CD14-positive monocyte (primary cell): ENCODE data around the gene TRAM2. TPM values are rescaled to one million over a fixed set of nuclear protein-coding genes. Genes with fewer than 3 reads are reported as not detected.

Source experiments
- DNase-seq, 3 donors: peaks; one replicate each; pipeline ENCODE4 v3.0.0-alpha.2; 2011 to 2022
- H2AFZ ChIP-seq: 2 replicates; pipeline ENCODE4 v1.6.0; 2012; ENCODE audit warnings: mild to moderate bottlenecking, low read depth, low read length, inconsistent platforms; ENCODE audit not compliant: insufficient read depth, poor library complexity, severe bottlenecking
- H3K27ac ChIP-seq, 2 donors: 1 replicate in 1 of 2; 2 replicates in 1 of 2; pipeline ENCODE4 v1.5.1; 2012 to 2013; ENCODE audit warnings: low read length in 2 of 2, control low read depth in 1 of 2, inconsistent platforms in 1 of 2, low read depth in 1 of 2, mild to moderate bottlenecking in 1 of 2
- H3K27me3 ChIP-seq, 2 donors: one replicate each; pipeline versions ENCODE4 v1.6.0 to v1.6.1; 2011 to 2013; ENCODE audit warnings: low read length in 2 of 2; ENCODE audit not compliant: control insufficient read depth in 2 of 2, insufficient read depth in 2 of 2
- H3K36me3 ChIP-seq, 2 donors: replicated peaks in 1 of 2; 1 replicate in 1 of 2; 2 replicates in 1 of 2; pipeline versions ENCODE4 v1.5.1 to v1.6.1; 2012 to 2013; ENCODE audit warnings: low read length in 2 of 2, control low read depth in 1 of 2, inconsistent platforms in 1 of 2, mild to moderate bottlenecking in 1 of 2; ENCODE audit not compliant: insufficient read depth in 2 of 2, control insufficient read depth in 1 of 2
- H3K4me1 ChIP-seq, 2 donors: 1 replicate in 1 of 2; 2 replicates in 1 of 2; pipeline versions ENCODE4 v1.5.1 to v1.6.1; 2012 to 2013; ENCODE audit warnings: low read length in 2 of 2, control low read depth in 1 of 2, inconsistent platforms in 1 of 2, mild to moderate bottlenecking in 1 of 2, moderate library complexity in 1 of 2; ENCODE audit not compliant: insufficient read depth in 2 of 2, control insufficient read depth in 1 of 2
- H3K4me2 ChIP-seq: replicated peaks from 2 replicates; pipeline ENCODE3; 2012; ENCODE audit warnings: low read length, moderate library complexity, mild to moderate bottlenecking; ENCODE audit not compliant: poor library complexity, severe bottlenecking; ENCODE audit errors: extremely low read depth
- H3K4me3 ChIP-seq, 3 experiments: fragments of 200-600 bp in 1 of 3; sonication (generic) in 1 of 3; replicated peaks in 1 of 3; 1 replicate in 2 of 3; 2 replicates in 1 of 3; pipeline ENCODE4 v1.5.1; 2011 to 2013; ENCODE audit warnings: low read length in 3 of 3, mild to moderate bottlenecking in 3 of 3, control low read depth in 2 of 3, low read depth in 2 of 3, inconsistent platforms in 1 of 3, moderate library complexity in 1 of 3
- H3K79me2 ChIP-seq: 2 replicates; pipeline ENCODE4 v1.6.0; 2012; ENCODE audit warnings: mild to moderate bottlenecking, control low read depth, inconsistent platforms, low read length, moderate library complexity; ENCODE audit not compliant: insufficient read depth
- H3K9ac ChIP-seq: 2 replicates; pipeline ENCODE4 v1.6.0; 2017; ENCODE audit warnings: low read length, mild to moderate bottlenecking; ENCODE audit not compliant: insufficient read depth, poor library complexity, severe bottlenecking
- H3K9me3 ChIP-seq, 2 donors: replicated peaks in 1 of 2; 1 replicate in 1 of 2; 2 replicates in 1 of 2; pipeline versions ENCODE4 v1.5.1 to v1.6.1; 2012 to 2013; ENCODE audit warnings: low read length in 2 of 2, control low read depth in 1 of 2; ENCODE audit not compliant: control insufficient read depth in 1 of 2, insufficient read depth in 1 of 2
- H4K20me1 ChIP-seq: 2 replicates; pipeline ENCODE4 v1.6.0; 2012; ENCODE audit warnings: mild to moderate bottlenecking, low read length, control low read depth, moderate library complexity; ENCODE audit not compliant: insufficient read depth
- H3K27ac Mint-ChIP-seq, 7 donors: one replicate each; pipeline ENCODE4 v1.8.0; 2020; ENCODE audit warnings: mild to moderate bottlenecking in 7 of 7, mixed read lengths in 7 of 7, moderate library complexity in 6 of 7, inconsistent platforms in 2 of 7
- H3K27me3 Mint-ChIP-seq, 3 donors: one replicate each; pipeline ENCODE4 v1.8.0; 2021 to 2022; ENCODE audit warnings: low read depth in 3 of 3, mild to moderate bottlenecking in 3 of 3, mixed read lengths in 3 of 3, moderate library complexity in 3 of 3, inconsistent platforms in 1 of 3
- H3K36me3 Mint-ChIP-seq, 2 donors: one replicate each; pipeline ENCODE4 v1.8.0; 2020; ENCODE audit warnings: mixed read lengths in 2 of 2, inconsistent platforms in 1 of 2, mild to moderate bottlenecking in 1 of 2
- H3K4me1 Mint-ChIP-seq: one replicate; pipeline ENCODE4 v1.8.0; 2020; ENCODE audit warnings: mild to moderate bottlenecking, mixed read lengths
- H3K4me3 Mint-ChIP-seq, 2 donors: one replicate each; pipeline ENCODE4 v1.8.0; 2020; ENCODE audit warnings: mild to moderate bottlenecking in 2 of 2, mixed read lengths in 2 of 2, moderate library complexity in 1 of 2
- H3K9me3 Mint-ChIP-seq, 7 donors: one replicate each; pipeline ENCODE4 v1.8.0; 2020 to 2022; ENCODE audit warnings: mixed read lengths in 7 of 7, mild to moderate bottlenecking in 6 of 7, moderate library complexity in 6 of 7, inconsistent platforms in 2 of 7
- CTCF ChIP-seq: fragments of 200-600 bp; IDR thresholded peaks from one replicate; pipeline ENCODE4 v1.8.0; 2022; ENCODE audit warnings: antibody characterized with exemption, mild to moderate bottlenecking
- WGBS: methylation state at CpG from one replicate; pipeline ENCODE4 v1.1.5; 2013; ENCODE audit warnings: missing lambda C conversion rate; ENCODE audit not compliant: insufficient coverage; 5-methylcytosine and 5-hydroxymethylcytosine counted together
- intact Hi-C, 2 donors: fragments of 100-400 bp; cut with micrococcal nuclease; formaldehyde crosslinking; loops; one replicate each; pipeline versions ENCODE4 v1.15.0 to v1.15.1; 2023
- polyA plus RNA-seq, 3 donors: library from polyadenylated mRNA; depleted of rRNA in 1 of 3; unstranded in 2 of 3; stranded (reverse) in 1 of 3; fragments of 300-500 nt in 2 of 3; fragments of >200 nt in 1 of 3; fragmentation: Illumina TruSeq in 2 of 3; gene quantifications; 1 replicate in 2 of 3; 2 replicates in 1 of 3; pipeline ENCODE4 v1.2.3, GENCODE V29; 2012 to 2021

The TRAM2 gene
- polyA plus RNA-seq, 3 donors = 4.7 to 11.7 (median 5.9) TPM

- Histone ChIP-seq H4K20me1 (peaks cover 64% of the 10 kb centered on the region), H3K27ac (peak overlapping the region in 1 of 2 donors; percentile 40), H3K4me3 (peak overlapping the region in 1 of 3 experiments; percentile 78), H3K4me1 (peaks cover 39 to 51% of the 10 kb centered on the region in 2 donors), H3K4me2 (peak overlapping the region; percentile 96), H3K9ac (no peak overlapping the region), H3K27me3 (no peaks in the 10 kb centered on the region), H3K9me3 (no peaks in the 10 kb centered on the region), H3K79me2 (peaks cover 67% of the 10 kb centered on the region), H2AFZ (no peak overlapping the region), H3K36me3 (peaks cover 0 to 6% of the 10 kb centered on the region in 2 donors)
- Mint-ChIP-seq H3K27me3 (peaks cover 0 to 2% (median 2%) of the 10 kb centered on the region in 3 donors), H3K9me3 (no peaks in the 10 kb centered on the region), H3K36me3 (peaks cover 11 to 15% of the 10 kb centered on the region in 2 donors), H3K4me3 (peak overlapping the region; percentile 88 to 95), H3K4me1 (peaks cover 53% of the 10 kb centered on the region), H3K27ac (peak overlapping the region in 6 of 7 donors; percentile 37 to 80 (median 52))
- TF ChIP-seq CTCF = no peak
- DNase-seq = peak; percentile 46 to 56 (median 47)
- intact Hi-C loops = loop anchor here (5.0 to 10.0 kb wide), 4 partner anchors 90 to 290 kb away; partner anchors contain the start of genes MCM3 (in 2 of the 2) and EFHC1 (in 1 of the 2)
- WGBS = 0% methylated on average over 6 of the region's 13 CpGs
Measured at GRCh38 chr6:52574709-52575501, 2.0 kb downstream of the TRAM2 start.

- Histone ChIP-seq H3K9ac (no peak overlapping the region), H3K27ac (no peak overlapping the region), H3K4me1 (peaks cover 39 to 50% of the 10 kb centered on the region in 2 donors), H3K9me3 (no peaks in the 10 kb centered on the region), H4K20me1 (peaks cover 78% of the 10 kb centered on the region), H3K4me3 (no peak overlapping the region), H3K79me2 (peaks cover 83% of the 10 kb centered on the region), H3K27me3 (no peaks in the 10 kb centered on the region), H3K36me3 (peaks cover 0 to 6% of the 10 kb centered on the region in 2 donors), H3K4me2 (no peak overlapping the region), H2AFZ (no peak overlapping the region)
- 83% methylated on average over 1 of the region's 2 CpGs for WGBS
- Mint-ChIP-seq H3K36me3 (peaks cover 12 to 24% of the 10 kb centered on the region in 2 donors), H3K27ac (no peak overlapping the region), H3K27me3 (peaks cover 0 to 2% (median 2%) of the 10 kb centered on the region in 3 donors), H3K4me3 (no peak overlapping the region), H3K9me3 (no peaks in the 10 kb centered on the region), H3K4me1 (peaks cover 54% of the 10 kb centered on the region)
- no peak for TF ChIP-seq CTCF
- intact Hi-C loops = loop anchor here (5.0 to 10.0 kb wide), 3 partner anchors 92 to 288 kb away; partner anchors contain the start of genes MCM3 (in 2 of the 2) and EFHC1 (in 1 of the 2)
- DNase-seq = no peak
Measured at GRCh38 chr6:52573295-52573694, 3.6 kb downstream of the TRAM2 start.
